ENCODE measurements around the gene ZDHHC18. TPM values are rescaled to one million over a fixed set of nuclear protein-coding genes. Genes with fewer than 3 reads are reported as not detected.
A peak's percentile ranks its signal among the peaks of the same experiment; 100 is the strongest.
"Not testable (repeated sequence)": the region's sequence is repeated elsewhere in the genome, so short reads cannot be mapped to it uniquely, and the experiment has no call there.

ZDHHC18 gene
- total RNA-seq, 1 experiment from 2014 or later: 27.9 TPM

- POLR2A ChIA-PET (ENCODE audit: low non-redundant PET): no interaction called here
- Histone ChIP-seq H3K27ac (ENCODE audit: low read depth, low read length, poor library complexity, severe bottlenecking) (peak overlapping the region; percentile 79), H3K9me3 (ENCODE audit: low read depth, low read length, poor library complexity, severe bottlenecking) (no peaks in the 10 kb centered on the region), H3K27me3 (replicated peaks; ENCODE audit: insufficient read depth, low read depth, low read length, poor library complexity) (no peaks in the 10 kb centered on the region), H3K4me1 (ENCODE audit: insufficient read depth, low read length, poor library complexity, severe bottlenecking) (no peaks in the 10 kb centered on the region), H3K36me3 (ENCODE audit: insufficient read depth, low read length, poor library complexity, severe bottlenecking) (no peaks in the 10 kb centered on the region), H3K4me3 (ENCODE audit: low read depth, low read length, poor library complexity, severe bottlenecking) (peak overlapping the region; percentile 61)
- CTCF ChIA-PET: interaction anchor here (0.6 to 1.5 kb wide), 8 partner anchors 13 to 263 kb away, joined by 3 to 7 read pairs (median 4); no protein-coding TSS in a partner anchor
- TF ChIP-seq EZH2 (IDR thresholded peaks at IDR 0.05; ENCODE audit: borderline replicate concordance, low read depth, low read length, poor library complexity, severe bottlenecking) (no peak), CTCF (conservative IDR thresholded peaks at IDR 0.05; ENCODE audit: low read depth, low read length) (0 out of 2 replicates have a peak, but pooled peaks have one; percentile 22)
- intact Hi-C loops (cut with micrococcal nuclease; ENCODE audit: unreplicated experiment): no loop called here
- peak; percentile 99 for DNase-seq (ENCODE audit: low spot score)
- BruUV-seq (replicated peaks): no TSS peak
These were observed 38.4 kb downstream of the ZDHHC18 start for GRCh38 chr1:26864610-26865480.

DNA sequence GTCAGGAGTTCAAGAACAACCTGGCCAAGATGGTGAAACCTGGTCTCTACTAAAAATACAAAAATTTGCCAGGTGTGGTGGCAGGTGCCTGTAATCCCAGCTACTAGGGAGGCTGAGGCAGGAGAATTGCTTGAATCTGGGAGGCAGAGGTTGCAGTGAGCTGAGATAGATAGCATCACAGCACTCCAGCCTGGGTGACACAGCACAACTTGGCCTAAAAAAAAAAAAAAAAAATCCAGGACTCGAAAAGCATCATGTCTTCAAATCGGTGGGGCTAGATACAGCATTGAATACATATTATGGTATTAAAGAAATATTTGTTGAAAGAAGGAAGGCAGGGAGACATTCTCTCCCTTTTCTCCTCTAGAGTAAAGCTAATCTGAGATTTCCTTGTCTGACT, 46.6 kb downstream of the ZDHHC18 start:
- peaks cover 13% of the 10 kb centered on the region for H3K36me3 ChIP-seq (ENCODE audit: insufficient read depth, low read length, poor library complexity, severe bottlenecking)
- BruUV-seq (replicated peaks); H3K9me3 ChIP-seq (ENCODE audit: low read depth, low read length, poor library complexity, severe bottlenecking); H3K27me3 ChIP-seq (replicated peaks; ENCODE audit: insufficient read depth, low read depth, low read length, poor library complexity); H3K27ac ChIP-seq (ENCODE audit: low read depth, low read length, poor library complexity, severe bottlenecking); DNase-seq (ENCODE audit: low spot score); H3K4me3 ChIP-seq (ENCODE audit: low read depth, low read length, poor library complexity, severe bottlenecking); H3K4me1 ChIP-seq (ENCODE audit: insufficient read depth, low read length, poor library complexity, severe bottlenecking); intact Hi-C loops (cut with micrococcal nuclease; ENCODE audit: unreplicated experiment): not testable (repeated sequence)
- CTCF ChIA-PET: interaction anchor here (0.6 to 0.7 kb wide), 2 partner anchors 13 to 512 kb away, joined by 6 to 7 read pairs; no protein-coding TSS in a partner anchor
- POLR2A ChIA-PET (ENCODE audit: low non-redundant PET): interaction anchor here (0.6 kb wide), 1 partner anchor 9 kb away, joined by 5 read pairs; no protein-coding TSS in a partner anchor

DNA sequence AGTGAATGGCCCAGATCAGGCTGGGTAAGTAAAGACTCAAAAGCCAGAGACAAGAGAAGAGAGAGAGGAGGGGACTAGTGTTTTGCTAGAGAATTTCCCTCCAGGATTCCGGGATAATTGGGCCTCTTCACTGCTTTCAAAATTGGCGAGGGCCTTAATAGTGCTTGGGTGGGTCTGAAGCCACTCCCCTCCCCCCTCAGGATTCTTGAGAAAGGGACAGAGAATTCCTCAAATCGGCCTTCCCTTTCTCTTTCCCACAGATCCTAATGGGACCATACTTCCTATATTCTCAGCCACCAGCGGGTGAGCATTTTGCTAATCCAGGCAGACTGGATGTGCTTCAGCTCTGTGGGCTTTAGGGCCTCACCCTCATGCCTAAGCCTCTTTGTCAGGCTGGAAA, 48.4 kb downstream of the ZDHHC18 start:
- POLR2A ChIA-PET (ENCODE audit: low non-redundant PET): no interaction called here
- intact Hi-C loops (cut with micrococcal nuclease; ENCODE audit: unreplicated experiment): loop anchor here (5.0 kb wide), 2 partner anchors 63 to 273 kb away; no protein-coding TSS in a partner anchor
- Histone ChIP-seq H3K27me3 (replicated peaks; ENCODE audit: insufficient read depth, low read depth, low read length, poor library complexity) (no peaks in the 10 kb centered on the region), H3K36me3 (ENCODE audit: insufficient read depth, low read length, poor library complexity, severe bottlenecking) (peaks cover 18% of the 10 kb centered on the region), H3K4me3 (ENCODE audit: low read depth, low read length, poor library complexity, severe bottlenecking) (no peak overlapping the region), H3K4me1 (ENCODE audit: insufficient read depth, low read length, poor library complexity, severe bottlenecking) (no peaks in the 10 kb centered on the region), H3K9me3 (ENCODE audit: low read depth, low read length, poor library complexity, severe bottlenecking) (no peaks in the 10 kb centered on the region), H3K27ac (ENCODE audit: low read depth, low read length, poor library complexity, severe bottlenecking) (no peak overlapping the region)
- DNase-seq (ENCODE audit: low spot score): no peak
- no peak for TF ChIP-seq CTCF (conservative IDR thresholded peaks at IDR 0.05; ENCODE audit: low read depth, low read length)
- TF ChIP-seq EZH2 (IDR thresholded peaks at IDR 0.05; ENCODE audit: borderline replicate concordance, low read depth, low read length, poor library complexity, severe bottlenecking): no peak
- CTCF ChIA-PET: no interaction called here
- BruUV-seq (replicated peaks): no TSS peak
